ENCODE measurements around the gene IL3RA.

DNA sequence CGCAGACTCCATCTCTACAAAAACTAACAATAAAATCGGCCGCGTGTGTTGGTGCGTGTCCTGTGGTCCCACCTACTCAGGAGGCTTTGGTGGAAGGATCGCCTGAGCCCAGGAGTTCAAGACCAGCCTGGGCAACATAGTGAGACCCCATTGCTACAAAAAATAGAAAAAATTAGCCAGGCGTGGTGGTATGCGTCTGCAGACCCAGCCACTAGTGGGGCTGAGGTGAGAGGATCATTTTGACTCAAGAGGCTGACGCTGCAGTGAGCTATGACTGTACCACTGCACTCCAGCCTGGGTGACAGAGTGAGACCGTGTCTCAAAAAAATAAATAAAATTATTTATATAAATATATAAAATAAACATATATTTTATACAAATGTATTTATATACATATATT is 93.9 kb downstream of the IL3RA start:
- TF ChIP-seq, protein P1, sequence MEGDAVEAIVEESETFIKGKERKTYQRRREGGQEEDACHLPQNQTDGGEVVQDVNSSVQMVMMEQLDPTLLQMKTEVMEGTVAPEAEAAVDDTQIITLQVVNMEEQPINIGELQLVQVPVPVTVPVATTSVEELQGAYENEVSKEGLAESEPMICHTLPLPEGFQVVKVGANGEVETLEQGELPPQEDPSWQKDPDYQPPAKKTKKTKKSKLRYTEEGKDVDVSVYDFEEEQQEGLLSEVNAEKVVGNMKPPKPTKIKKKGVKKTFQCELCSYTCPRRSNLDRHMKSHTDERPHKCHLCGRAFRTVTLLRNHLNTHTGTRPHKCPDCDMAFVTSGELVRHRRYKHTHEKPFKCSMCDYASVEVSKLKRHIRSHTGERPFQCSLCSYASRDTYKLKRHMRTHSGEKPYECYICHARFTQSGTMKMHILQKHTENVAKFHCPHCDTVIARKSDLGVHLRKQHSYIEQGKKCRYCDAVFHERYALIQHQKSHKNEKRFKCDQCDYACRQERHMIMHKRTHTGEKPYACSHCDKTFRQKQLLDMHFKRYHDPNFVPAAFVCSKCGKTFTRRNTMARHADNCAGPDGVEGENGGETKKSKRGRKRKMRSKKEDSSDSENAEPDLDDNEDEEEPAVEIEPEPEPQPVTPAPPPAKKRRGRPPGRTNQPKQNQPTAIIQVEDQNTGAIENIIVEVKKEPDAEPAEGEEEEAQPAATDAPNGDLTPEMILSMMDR (IDR thresholded peaks at IDR 0.05; ENCODE audit: insufficient read depth, low read length, poor library complexity, severe bottlenecking) = no peak
- TF ChIP-seq EZH2phosphoT487 (conservative IDR thresholded peaks at IDR 0.05; ENCODE audit: low read length) = no peak
